BJ (cell line): ENCODE measurements around the gene NLGN1. TPM values are rescaled to one million over a fixed set of nuclear protein-coding genes. Genes with fewer than 3 reads are reported as not detected.

Source experiments
- CTCF ChIA-PET: fragments of 350-600 bp; formaldehyde crosslinking; extraction: SDS; loops from one replicate; lab custom pipeline; 2021; ENCODE audit warnings: antibody characterized with exemption, inconsistent platforms; lab: Yijun Ruan, JAX
- POLR2A ChIA-PET: fragments of 300-600 bp; sonication (Branson Sonifier 250); formaldehyde crosslinking; extraction: SDS; loops from one replicate; lab custom pipeline; 2021; ENCODE audit warnings: antibody characterized with exemption; lab: Charles Lee
- DNase-seq: peaks from one replicate; pipeline ENCODE4 v3.0.0-alpha.2; 2011; ENCODE audit warnings: low read depth
- H3K27me3 ChIP-seq: 2 replicates; pipeline ENCODE4 v1.6.0; 2011; ENCODE audit warnings: low read length; ENCODE audit not compliant: control insufficient read depth, insufficient read depth
- H3K36me3 ChIP-seq: 2 replicates; pipeline ENCODE4 v1.5.1; 2011; ENCODE audit warnings: low read length; ENCODE audit not compliant: control insufficient read depth, insufficient read depth
- H3K4me3 ChIP-seq: 2 replicates; pipeline ENCODE4 v1.5.1; 2011; ENCODE audit warnings: low read depth, mild to moderate bottlenecking, control low read depth, low read length
- polyA plus RNA-seq: library from polyadenylated mRNA; depleted of rRNA; stranded (reverse); fragments of >200 nt; gene quantifications from 2 replicates; pipeline ENCODE4 v1.2.3, GENCODE V29; 2011
- TF ChIP-seq, protein P1 (sequence below): IDR thresholded peaks from 2 replicates; pipeline ENCODE4 v1.5.1; 2011; ENCODE audit warnings: low read depth, mild to moderate bottlenecking, control low read depth, inconsistent platforms, low read length, moderate library complexity; ENCODE audit not compliant: insufficient read depth

The NLGN1 gene
- polyA plus RNA-seq, 1 experiment: 15.5 TPM

DNA sequence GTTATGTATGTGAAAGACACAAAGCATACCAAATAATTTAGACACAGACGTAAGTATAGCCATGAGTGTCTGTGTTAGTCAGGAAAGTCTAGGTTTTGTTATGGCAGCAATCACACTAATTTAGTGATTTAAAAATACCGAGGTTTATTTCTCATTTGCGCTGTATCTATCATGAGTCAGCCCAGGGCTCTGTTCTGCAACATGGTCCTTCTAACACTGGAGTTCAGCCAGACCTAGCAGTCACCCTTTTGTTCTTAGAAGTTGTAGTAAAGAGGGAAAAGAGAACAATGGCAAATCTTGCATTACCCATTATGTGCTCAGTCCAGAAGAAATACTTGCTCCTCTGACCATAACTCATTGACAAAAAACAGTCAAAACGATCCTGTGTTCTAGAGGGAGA is 311.5 kb downstream of the NLGN1 start:
- no peaks in the 10 kb centered on the region for H3K36me3 ChIP-seq
- no peak overlapping the region for H3K4me3 ChIP-seq
- H3K27me3 ChIP-seq: no peaks in the 10 kb centered on the region
- TF ChIP-seq, protein P1, sequence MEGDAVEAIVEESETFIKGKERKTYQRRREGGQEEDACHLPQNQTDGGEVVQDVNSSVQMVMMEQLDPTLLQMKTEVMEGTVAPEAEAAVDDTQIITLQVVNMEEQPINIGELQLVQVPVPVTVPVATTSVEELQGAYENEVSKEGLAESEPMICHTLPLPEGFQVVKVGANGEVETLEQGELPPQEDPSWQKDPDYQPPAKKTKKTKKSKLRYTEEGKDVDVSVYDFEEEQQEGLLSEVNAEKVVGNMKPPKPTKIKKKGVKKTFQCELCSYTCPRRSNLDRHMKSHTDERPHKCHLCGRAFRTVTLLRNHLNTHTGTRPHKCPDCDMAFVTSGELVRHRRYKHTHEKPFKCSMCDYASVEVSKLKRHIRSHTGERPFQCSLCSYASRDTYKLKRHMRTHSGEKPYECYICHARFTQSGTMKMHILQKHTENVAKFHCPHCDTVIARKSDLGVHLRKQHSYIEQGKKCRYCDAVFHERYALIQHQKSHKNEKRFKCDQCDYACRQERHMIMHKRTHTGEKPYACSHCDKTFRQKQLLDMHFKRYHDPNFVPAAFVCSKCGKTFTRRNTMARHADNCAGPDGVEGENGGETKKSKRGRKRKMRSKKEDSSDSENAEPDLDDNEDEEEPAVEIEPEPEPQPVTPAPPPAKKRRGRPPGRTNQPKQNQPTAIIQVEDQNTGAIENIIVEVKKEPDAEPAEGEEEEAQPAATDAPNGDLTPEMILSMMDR: no peak
- CTCF ChIA-PET: no interaction called here
- POLR2A ChIA-PET: no interaction called here
- DNase-seq: no peak

DNA sequence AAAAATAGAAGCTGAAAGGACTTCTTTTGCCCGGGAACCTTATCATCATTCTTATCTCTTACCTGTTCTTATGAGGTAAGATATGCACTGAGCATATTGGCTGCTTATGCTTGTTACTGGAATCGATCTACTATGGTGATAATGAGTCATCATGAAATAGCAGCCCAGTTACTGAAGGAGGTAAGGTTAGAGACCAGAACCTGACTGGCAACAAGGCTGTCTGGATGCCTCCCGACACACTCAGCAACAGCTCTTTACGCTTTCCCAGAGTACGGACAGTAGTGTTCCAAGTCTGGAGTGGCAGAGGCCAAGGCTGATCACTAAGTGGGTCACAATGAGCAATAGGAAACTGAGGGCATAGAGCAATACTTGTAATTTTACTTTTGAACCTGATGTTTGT is 314.1 kb downstream of the NLGN1 start:
- TF ChIP-seq, protein P1: no peak
- H3K36me3 ChIP-seq: no peaks in the 10 kb centered on the region
- H3K27me3 ChIP-seq: no peaks in the 10 kb centered on the region
- POLR2A ChIA-PET: no interaction called here
- no peak overlapping the region for H3K4me3 ChIP-seq
- CTCF ChIA-PET: no interaction called here
- no peak for DNase-seq

DNA sequence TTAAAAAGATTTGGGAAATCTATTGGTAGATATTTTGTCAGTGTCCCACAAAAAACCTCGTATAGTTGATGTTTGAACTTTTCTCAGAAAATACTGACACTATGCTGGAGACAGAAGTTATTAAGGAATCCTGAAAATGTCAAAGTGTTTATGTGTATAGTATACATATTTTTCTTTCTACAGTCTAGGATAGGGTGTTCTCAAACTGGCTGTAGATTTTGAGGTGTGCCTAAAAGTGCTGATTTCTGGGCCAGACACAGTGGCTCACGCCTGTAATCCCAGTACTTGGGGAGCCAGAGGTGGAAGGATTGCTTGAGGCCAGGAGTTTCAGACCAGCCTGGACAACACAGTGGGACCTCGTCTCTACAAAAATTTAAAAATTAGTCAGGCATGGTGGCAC is 322.0 kb downstream of the NLGN1 start:
- no peaks in the 10 kb centered on the region for H3K36me3 ChIP-seq
- TF ChIP-seq, protein P1: no peak
- no peak for DNase-seq
- H3K27me3 ChIP-seq: no peaks in the 10 kb centered on the region
- H3K4me3 ChIP-seq: no peak overlapping the region
- POLR2A ChIA-PET: no interaction called here
- CTCF ChIA-PET: no interaction called here

- no peaks in the 10 kb centered on the region for H3K36me3 ChIP-seq
- H3K4me3 ChIP-seq: no peak overlapping the region
- TF ChIP-seq, protein P1: no peak
- POLR2A ChIA-PET: no interaction called here
- no peaks in the 10 kb centered on the region for H3K27me3 ChIP-seq
- DNase-seq: no peak
- CTCF ChIA-PET: no interaction called here
These were observed 328.0 kb downstream of the NLGN1 start for GRCh38 chr3:173725507-173725906.

DNA sequence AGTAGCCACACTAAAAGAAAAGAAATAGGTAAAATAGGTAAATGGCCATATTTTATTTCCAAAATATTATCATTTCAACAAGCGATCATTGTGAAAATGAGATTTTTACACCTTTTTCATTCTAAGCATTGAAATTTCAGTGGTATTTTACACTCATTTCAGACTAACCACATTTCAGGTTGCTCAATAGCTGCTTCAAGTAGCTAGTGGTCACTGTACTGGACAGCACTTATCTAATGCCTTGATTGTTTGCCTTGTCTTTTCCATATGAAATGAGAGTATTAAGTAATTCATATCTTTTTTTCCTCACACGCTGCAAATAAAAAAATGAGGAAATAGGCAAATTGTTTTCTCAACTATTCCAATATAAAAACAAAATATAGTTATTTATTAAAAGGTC is 332.8 kb downstream of the NLGN1 start:
- no peak for DNase-seq
- no peaks in the 10 kb centered on the region for H3K36me3 ChIP-seq
- TF ChIP-seq, protein P1: no peak
- H3K27me3 ChIP-seq: no peaks in the 10 kb centered on the region
- ChIA-PET POLR2A (no interaction called here), CTCF (no interaction called here)
- no peak overlapping the region for H3K4me3 ChIP-seq
